HUES48 (cell line): ENCODE data around the gene INTS11.

Source experiments
- H3K27ac ChIP-seq: one replicate; pipeline ENCODE4 v1.7.0; 2013; ENCODE audit warnings: low read depth, low read length, inconsistent platforms
- H3K27me3 ChIP-seq: 2 replicates; pipeline ENCODE4 v1.6.1; 2013; ENCODE audit warnings: mild to moderate bottlenecking, low read length; ENCODE audit not compliant: control insufficient read depth, insufficient read depth
- H3K36me3 ChIP-seq: 2 replicates; pipeline ENCODE4 v1.6.1; 2013; ENCODE audit warnings: low read length; ENCODE audit not compliant: control insufficient read depth, insufficient read depth
- H3K4me1 ChIP-seq: 2 replicates; pipeline ENCODE4 v1.6.1; 2013; ENCODE audit warnings: mild to moderate bottlenecking, low read length; ENCODE audit not compliant: control insufficient read depth, insufficient read depth
- H3K4me3 ChIP-seq: 2 replicates; pipeline ENCODE4 v1.5.1; 2013; ENCODE audit warnings: mild to moderate bottlenecking, low read depth, low read length
- H3K9ac ChIP-seq: 2 replicates; pipeline ENCODE4 v1.6.1; 2013; ENCODE audit warnings: mild to moderate bottlenecking, low read depth, low read length, moderate library complexity
- H3K9me3 ChIP-seq: 2 replicates; pipeline ENCODE4 v1.6.1; 2013; ENCODE audit warnings: low read length; ENCODE audit not compliant: control insufficient read depth, insufficient read depth

The INTS11 gene

DNA sequence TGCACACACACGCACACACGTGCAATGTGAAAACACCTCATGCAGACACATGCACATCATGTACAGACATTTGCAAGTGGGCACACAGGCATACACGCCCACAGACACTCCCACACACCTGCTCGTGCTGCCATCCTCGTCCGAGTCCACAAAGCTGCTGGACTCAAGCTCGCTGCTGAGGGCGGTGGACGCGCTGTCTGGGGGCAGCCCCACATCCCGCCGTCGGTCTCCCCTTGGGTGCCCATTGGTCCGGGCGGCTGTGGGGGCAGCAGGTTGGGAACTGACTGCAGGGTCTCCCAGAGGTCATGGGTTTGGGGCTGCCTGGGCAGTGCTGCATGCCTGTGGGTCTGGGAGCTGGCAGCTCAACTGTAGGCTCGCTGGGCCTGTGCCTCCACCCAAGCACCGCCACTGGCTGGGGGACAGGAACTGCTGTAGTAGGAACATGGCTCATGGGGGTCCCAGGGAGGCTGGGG, 17.1 kb upstream of the INTS11 start:
- H3K9me3 ChIP-seq = no peaks in the 10 kb centered on the region
- H3K4me3 ChIP-seq = no peak overlapping the region
- no peak overlapping the region for H3K9ac ChIP-seq
- no peak overlapping the region for H3K27ac ChIP-seq
- H3K36me3 ChIP-seq = peaks cover 33% of the 10 kb centered on the region
- no peaks in the 10 kb centered on the region for H3K27me3 ChIP-seq
- H3K4me1 ChIP-seq = no peaks in the 10 kb centered on the region

DNA sequence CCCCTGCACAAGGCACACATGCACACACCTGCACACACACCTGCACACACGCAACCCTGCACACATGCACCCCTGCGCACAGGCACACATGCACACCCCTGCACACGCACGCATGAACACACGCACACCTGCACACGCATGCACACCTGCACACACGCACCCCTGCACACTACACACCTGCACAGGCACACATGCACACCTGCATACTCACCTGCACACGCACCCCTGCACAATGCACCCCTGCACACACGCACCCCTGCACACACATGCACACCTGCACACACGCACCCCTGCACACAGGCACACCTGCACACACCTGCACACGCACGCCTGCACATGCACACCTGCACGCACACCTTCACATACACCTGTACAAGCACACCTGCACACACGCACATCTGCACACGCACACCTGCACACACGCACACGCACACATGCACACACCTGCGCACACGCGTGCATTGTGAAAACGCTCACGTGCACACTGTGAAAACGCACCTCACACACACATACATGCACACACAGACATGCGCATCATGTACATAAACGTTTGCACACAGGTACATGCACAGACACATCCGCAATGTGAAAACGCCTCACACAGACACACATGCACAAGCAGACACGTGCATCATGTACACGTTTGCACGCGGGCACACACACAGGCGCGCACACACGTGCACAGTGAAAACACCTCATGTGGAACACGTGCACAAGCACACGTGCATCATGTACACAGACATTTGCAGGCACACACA, 16.5 kb upstream of the INTS11 start:
- H3K36me3 ChIP-seq = peaks cover 33% of the 10 kb centered on the region
- H3K9ac ChIP-seq = no peak overlapping the region
- H3K27ac ChIP-seq = no peak overlapping the region
- H3K4me1 ChIP-seq = no peaks in the 10 kb centered on the region
- no peak overlapping the region for H3K4me3 ChIP-seq
- H3K27me3 ChIP-seq = no peaks in the 10 kb centered on the region
- H3K9me3 ChIP-seq = no peaks in the 10 kb centered on the region

GRCh38 chr1:1340185-1340584, 15.7 kb upstream of the INTS11 start:
- H3K4me3 ChIP-seq = no peak overlapping the region

GRCh38 chr1:1338278-1338677, 13.8 kb upstream of the INTS11 start:
- no peaks in the 10 kb centered on the region for H3K4me1 ChIP-seq
- no peaks in the 10 kb centered on the region for H3K27me3 ChIP-seq
- no peaks in the 10 kb centered on the region for H3K9me3 ChIP-seq
- no peak overlapping the region for H3K4me3 ChIP-seq
- no peak overlapping the region for H3K27ac ChIP-seq
- H3K36me3 ChIP-seq = peaks cover 33% of the 10 kb centered on the region
- H3K9ac ChIP-seq = no peak overlapping the region

More at GRCh38 chr1:1340185-1340584, 15.7 kb upstream of the INTS11 start:
- H3K27me3 ChIP-seq = no peaks in the 10 kb centered on the region
- H3K9ac ChIP-seq = no peak overlapping the region
- H3K27ac ChIP-seq = no peak overlapping the region
- peaks cover 33% of the 10 kb centered on the region for H3K36me3 ChIP-seq
- H3K4me1 ChIP-seq = no peaks in the 10 kb centered on the region
- no peaks in the 10 kb centered on the region for H3K9me3 ChIP-seq

GRCh38 chr1:1337793-1338147, 13.3 kb upstream of the INTS11 start:
- Histone ChIP-seq H3K4me3 (no peak overlapping the region), H3K4me1 (no peaks in the 10 kb centered on the region), H3K27me3 (no peaks in the 10 kb centered on the region), H3K9me3 (no peaks in the 10 kb centered on the region), H3K9ac (no peak overlapping the region), H3K36me3 (peaks cover 33% of the 10 kb centered on the region), H3K27ac (no peak overlapping the region)

GRCh38 chr1:1336931-1337792, 12.7 kb upstream of the INTS11 start:
- H3K36me3 ChIP-seq = peaks cover 33% of the 10 kb centered on the region
- no peak overlapping the region for H3K9ac ChIP-seq
- no peaks in the 10 kb centered on the region for H3K27me3 ChIP-seq
- H3K9me3 ChIP-seq = no peaks in the 10 kb centered on the region
- no peaks in the 10 kb centered on the region for H3K4me1 ChIP-seq
- no peak overlapping the region for H3K4me3 ChIP-seq
- no peak overlapping the region for H3K27ac ChIP-seq

DNA sequence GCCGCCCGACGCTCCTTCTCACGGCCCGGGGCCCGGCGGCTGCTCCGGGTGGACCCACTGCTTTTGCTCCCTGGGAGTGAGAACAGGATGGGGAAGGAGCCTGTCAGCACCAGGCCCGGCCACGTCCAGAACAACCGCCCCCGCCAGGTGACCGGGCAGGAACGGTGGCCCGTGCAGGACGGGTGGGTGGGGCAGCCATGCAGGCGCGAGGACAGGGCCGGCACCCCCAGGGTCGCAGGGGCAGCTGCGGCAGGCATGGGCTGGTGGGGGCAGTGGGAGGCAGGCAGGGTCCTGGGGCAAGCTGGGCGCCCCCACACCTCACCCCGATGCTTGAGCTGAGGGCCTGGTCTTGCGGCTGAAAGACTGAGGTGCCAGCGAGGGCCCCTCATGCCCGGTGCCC, 12.0 kb upstream of the INTS11 start:
- Histone ChIP-seq H3K9me3 (no peaks in the 10 kb centered on the region), H3K27ac (no peak overlapping the region), H3K9ac (no peak overlapping the region), H3K36me3 (peaks cover 31% of the 10 kb centered on the region), H3K4me1 (no peaks in the 10 kb centered on the region), H3K4me3 (no peak overlapping the region), H3K27me3 (no peaks in the 10 kb centered on the region)

GRCh38 chr1:1335792-1336248, 11.4 kb upstream of the INTS11 start:
- Histone ChIP-seq H3K4me3 (no peak overlapping the region), H3K27me3 (no peaks in the 10 kb centered on the region), H3K36me3 (peaks cover 25% of the 10 kb centered on the region), H3K27ac (no peak overlapping the region), H3K4me1 (no peaks in the 10 kb centered on the region), H3K9me3 (no peaks in the 10 kb centered on the region), H3K9ac (no peak overlapping the region)

DNA sequence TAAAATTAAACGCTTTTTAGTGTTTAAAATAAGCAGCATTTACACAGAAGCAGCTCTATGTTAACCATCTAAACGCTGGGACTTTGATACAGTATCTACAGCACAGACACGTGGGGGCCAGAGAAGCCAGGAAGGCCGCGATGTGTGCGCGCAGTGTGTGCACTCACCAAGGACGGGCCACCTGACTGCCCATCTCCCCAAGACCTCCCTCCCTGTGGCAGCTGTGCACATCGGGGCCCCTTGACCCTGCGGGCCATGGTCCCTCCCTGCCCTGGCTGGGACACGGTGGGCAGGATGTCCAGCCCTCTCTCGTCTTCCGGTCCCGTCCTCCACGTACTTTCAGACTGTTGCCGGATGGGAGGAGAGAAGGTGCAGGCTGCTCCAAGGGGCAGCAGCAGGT, 10.8 kb upstream of the INTS11 start:
- Histone ChIP-seq H3K9me3 (no peaks in the 10 kb centered on the region), H3K36me3 (peaks cover 19% of the 10 kb centered on the region), H3K27me3 (no peaks in the 10 kb centered on the region), H3K9ac (no peak overlapping the region), H3K27ac (no peak overlapping the region), H3K4me1 (no peaks in the 10 kb centered on the region), H3K4me3 (no peak overlapping the region)

GRCh38 chr1:1334835-1335234, 10.4 kb upstream of the INTS11 start:
- Histone ChIP-seq H3K9me3 (no peaks in the 10 kb centered on the region), H3K4me1 (no peaks in the 10 kb centered on the region), H3K27ac (no peak overlapping the region), H3K27me3 (no peaks in the 10 kb centered on the region), H3K9ac (no peak overlapping the region), H3K4me3 (no peak overlapping the region), H3K36me3 (peaks cover 15% of the 10 kb centered on the region)
